Tibial nerve (tissue), 4 donors: Measurements from ENCODE around the gene QDPR. TPM values are rescaled to one million over a fixed set of nuclear protein-coding genes. Genes with fewer than 3 reads are reported as not detected.

Experiments used
- DNase-seq, 2 donors: peaks; one replicate each; pipeline ENCODE4 v3.0.0-alpha.2; 2019; ENCODE audit warnings: low spot score in 2 of 2
- H3K27ac ChIP-seq, 4 donors: fragments of 200-600 bp; sonication (generic) in 3 of 4; one replicate each; pipeline ENCODE4 v1.5.1; 2017 to 2019; ENCODE audit warnings: mild to moderate bottlenecking in 1 of 4
- H3K27me3 ChIP-seq, 2 donors: fragments of 200-600 bp; sonication (generic) in 1 of 2; one replicate each; pipeline versions ENCODE4 v1.5.1 to v1.6.0; 2017 to 2019
- H3K36me3 ChIP-seq, 3 donors: fragments of 200-600 bp; sonication (generic); one replicate each; pipeline ENCODE4 v1.5.1; 2018 to 2019
- H3K4me1 ChIP-seq, 4 donors: fragments of 200-600 bp; sonication (generic) in 3 of 4; one replicate each; pipeline ENCODE4 v1.5.1; 2017 to 2019
- H3K4me3 ChIP-seq, 4 donors: fragments of 200-600 bp; sonication (generic) in 3 of 4; one replicate each; pipeline ENCODE4 v1.5.1; 2017 to 2019; ENCODE audit warnings: mild to moderate bottlenecking in 1 of 4, moderate library complexity in 1 of 4
- H3K9me3 ChIP-seq, 4 donors: fragments of 200-600 bp; sonication (generic) in 3 of 4; one replicate each; pipeline ENCODE4 v1.5.1; 2017 to 2019
- CTCF ChIP-seq, 5 experiments: fragments of 200-600 bp in 3 of 5; fragments of 450-650 bp in 2 of 5; sonication (generic) in 3 of 5; IDR thresholded peaks; one replicate each; pipeline ENCODE4 v1.5.1; 2016 to 2019; ENCODE audit warnings: antibody characterized with exemption in 5 of 5, mild to moderate bottlenecking in 3 of 5, moderate library complexity in 2 of 5
- EP300 ChIP-seq, 2 donors: sonication (generic); formaldehyde crosslinking; IDR thresholded peaks; one replicate each; pipeline ENCODE4 v1.6.1; 2017; ENCODE audit warnings: antibody characterized with exemption in 2 of 2, mild to moderate bottlenecking in 1 of 2
- POLR2A ChIP-seq, 2 donors: fragments of 450-650 bp; IDR thresholded peaks; one replicate each; pipeline ENCODE4 v1.6.1; 2017; ENCODE audit warnings: antibody characterized with exemption in 2 of 2, mild to moderate bottlenecking in 2 of 2, moderate library complexity in 2 of 2
- WGBS, 2 donors: methylation state at CpG; one replicate each; pipeline ENCODE4 v1.1.5; 2018; 5-methylcytosine and 5-hydroxymethylcytosine counted together
- total RNA-seq, 4 donors: library from RNA; depleted of rRNA; stranded (reverse); fragments of >200 nt; gene quantifications; one replicate each; pipeline ENCODE4 v1.1.0, GENCODE V29; 2016

Gene QDPR
- total RNA-seq, 4 donors from 2014 or later: 15.9 to 53.1 (median 24.7) TPM

DNA sequence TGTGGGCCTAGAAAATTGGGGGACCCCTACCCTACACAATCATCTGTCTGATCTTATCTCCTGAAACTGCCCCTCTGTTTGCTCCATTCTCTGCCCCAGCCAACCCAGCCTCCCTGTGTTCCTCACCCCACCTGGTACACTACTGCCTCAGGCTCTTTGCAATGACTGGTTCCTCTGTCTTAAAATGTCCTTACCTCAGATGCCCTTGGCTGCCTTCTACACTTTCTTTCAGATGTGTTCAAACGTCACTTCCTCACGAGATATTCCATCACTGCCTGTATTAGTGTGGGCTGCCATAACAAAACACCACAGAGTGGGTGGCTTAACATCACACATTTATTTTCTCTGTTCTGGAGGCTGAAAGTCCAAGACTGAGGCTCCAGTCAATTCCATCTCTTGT, 29.2 kb downstream of the QDPR start:
- TF ChIP-seq EP300 (IDR thresholded peaks at IDR 0.05) (no peak), POLR2A (IDR thresholded peaks at IDR 0.05) (no peak), CTCF (IDR thresholded peaks at IDR 0.05) (no peak)
- Histone ChIP-seq H3K36me3 (peaks cover 0 to 94% (median 2%) of the 10 kb centered on the region in 3 donors), H3K4me1 (no peaks in the 10 kb centered on the region), H3K9me3 (peaks cover 0 to 19% (median 0%) of the 10 kb centered on the region in 4 donors), H3K27ac (no peak overlapping the region), H3K4me3 (no peak overlapping the region), H3K27me3 (no peaks in the 10 kb centered on the region)
- 75 to 86% methylated on average over 2 of the region's 2 CpGs for WGBS, 2 donors
- DNase-seq: no peak

- TF ChIP-seq CTCF (IDR thresholded peaks at IDR 0.05): no peak
- no peak for TF ChIP-seq POLR2A (IDR thresholded peaks at IDR 0.05)
- no peak for TF ChIP-seq EP300 (IDR thresholded peaks at IDR 0.05)
- Histone ChIP-seq H3K4me3 (no peak overlapping the region), H3K36me3 (peaks cover 0 to 81% (median 0%) of the 10 kb centered on the region in 3 donors), H3K27me3 (no peaks in the 10 kb centered on the region), H3K4me1 (no peaks in the 10 kb centered on the region), H3K27ac (no peak overlapping the region), H3K9me3 (peaks cover 0 to 19% (median 0%) of the 10 kb centered on the region in 4 donors)
- DNase-seq: no peak
- 88 to 91% methylated on average over 2 of the region's 2 CpGs for WGBS, 2 donors
Observed at GRCh38 chr4:17480955-17481354, 30.9 kb downstream of the QDPR start.

DNA sequence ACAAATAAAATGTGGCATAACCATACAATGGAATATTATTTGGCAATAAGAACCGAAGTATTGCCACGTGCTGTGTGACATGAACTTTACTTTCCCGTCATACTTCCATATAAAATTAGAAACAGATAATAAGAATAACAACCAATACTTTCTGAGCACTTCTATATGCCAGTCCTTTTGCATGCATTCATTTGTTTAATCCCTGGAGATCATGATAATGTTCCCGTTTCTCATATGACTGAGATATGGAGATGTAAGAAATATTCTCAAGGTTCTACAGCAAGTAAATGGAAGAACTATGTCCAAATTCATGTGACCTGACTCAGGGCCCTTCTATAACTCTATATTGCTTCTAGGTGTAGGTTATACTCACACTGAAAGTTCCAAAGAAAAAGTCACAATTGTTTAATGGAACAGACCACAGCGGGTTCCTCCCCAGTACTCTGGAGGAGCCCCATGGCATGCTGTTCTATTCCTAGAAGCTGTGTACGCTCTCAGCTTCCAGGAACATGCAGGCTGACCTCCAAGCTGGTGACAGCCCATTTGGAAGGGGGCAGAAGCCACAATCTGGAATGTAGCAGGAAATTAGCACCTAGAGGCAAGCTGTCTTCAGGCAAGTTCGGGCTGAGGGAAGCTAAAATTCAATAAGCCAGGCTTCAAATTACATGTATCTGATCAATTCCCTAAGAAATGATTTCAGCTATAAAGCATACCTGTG, 31.5 kb downstream of the QDPR start:
- Histone ChIP-seq H3K9me3 (peaks cover 0 to 19% (median 0%) of the 10 kb centered on the region in 4 donors), H3K36me3 (peaks cover 0 to 75% (median 0%) of the 10 kb centered on the region in 3 donors), H3K4me3 (no peak overlapping the region), H3K27me3 (no peaks in the 10 kb centered on the region), H3K4me1 (no peaks in the 10 kb centered on the region), H3K27ac (no peak overlapping the region)
- TF ChIP-seq POLR2A (IDR thresholded peaks at IDR 0.05) (no peak), CTCF (IDR thresholded peaks at IDR 0.05) (no peak), EP300 (IDR thresholded peaks at IDR 0.05) (no peak)
- DNase-seq: no peak
- WGBS, 2 donors: 74 to 77% methylated on average over 7 of the region's 7 CpGs

- no peak for DNase-seq
- TF ChIP-seq EP300 (IDR thresholded peaks at IDR 0.05) (no peak), CTCF (IDR thresholded peaks at IDR 0.05) (no peak), POLR2A (IDR thresholded peaks at IDR 0.05) (no peak)
- Histone ChIP-seq H3K9me3 (peaks cover 0 to 19% (median 0%) of the 10 kb centered on the region in 4 donors), H3K27me3 (no peaks in the 10 kb centered on the region), H3K4me1 (no peaks in the 10 kb centered on the region), H3K27ac (no peak overlapping the region), H3K4me3 (no peak overlapping the region), H3K36me3 (peaks cover 0 to 51% (median 0%) of the 10 kb centered on the region in 3 donors)
- WGBS, 2 donors: 91 to 96% methylated on average over 9 of the region's 9 CpGs
Observed at GRCh38 chr4:17477774-17478472, 34.0 kb downstream of the QDPR start.

DNA sequence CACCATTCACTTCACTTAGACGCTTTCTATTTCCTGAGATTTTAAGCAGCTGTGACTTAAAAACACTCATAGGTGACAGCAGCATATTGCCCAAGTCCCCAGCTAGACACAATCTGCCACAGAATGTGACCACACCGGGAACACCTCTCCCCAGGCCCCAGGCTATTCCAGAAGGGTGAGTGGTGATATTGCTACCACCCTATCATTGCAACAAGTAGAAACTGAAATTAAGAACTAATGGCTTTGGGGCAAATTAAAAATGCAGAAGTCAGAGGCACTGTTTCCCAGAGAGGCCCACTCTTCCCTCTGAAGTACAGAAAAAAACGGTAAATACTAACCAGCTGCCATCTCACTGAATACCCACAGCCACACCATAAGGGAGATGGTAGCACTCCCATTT, 35.0 kb downstream of the QDPR start:
- no peak for DNase-seq
- H3K27ac ChIP-seq: no peak overlapping the region
- H3K27me3 ChIP-seq: no peaks in the 10 kb centered on the region
- 72 to 75% methylated on average over 3 of the region's 3 CpGs for WGBS, 2 donors
- TF ChIP-seq POLR2A (IDR thresholded peaks at IDR 0.05): no peak
- no peak for TF ChIP-seq EP300 (IDR thresholded peaks at IDR 0.05)
- no peak for TF ChIP-seq CTCF (IDR thresholded peaks at IDR 0.05)
- no peaks in the 10 kb centered on the region for H3K4me1 ChIP-seq
- H3K9me3 ChIP-seq: peaks cover 0 to 18% (median 0%) of the 10 kb centered on the region in 4 donors
- H3K4me3 ChIP-seq: no peak overlapping the region
- H3K36me3 ChIP-seq: peaks cover 0 to 40% (median 0%) of the 10 kb centered on the region in 3 donors
